ENCODE data around the gene DESI1. TPM values are rescaled to one million over a fixed set of nuclear protein-coding genes. Genes with fewer than 3 reads are reported as not detected.

DESI1 gene
- total RNA-seq, 4 donors from 2014 or later: 18.2 to 77.7 (median 21.4) TPM

DNA sequence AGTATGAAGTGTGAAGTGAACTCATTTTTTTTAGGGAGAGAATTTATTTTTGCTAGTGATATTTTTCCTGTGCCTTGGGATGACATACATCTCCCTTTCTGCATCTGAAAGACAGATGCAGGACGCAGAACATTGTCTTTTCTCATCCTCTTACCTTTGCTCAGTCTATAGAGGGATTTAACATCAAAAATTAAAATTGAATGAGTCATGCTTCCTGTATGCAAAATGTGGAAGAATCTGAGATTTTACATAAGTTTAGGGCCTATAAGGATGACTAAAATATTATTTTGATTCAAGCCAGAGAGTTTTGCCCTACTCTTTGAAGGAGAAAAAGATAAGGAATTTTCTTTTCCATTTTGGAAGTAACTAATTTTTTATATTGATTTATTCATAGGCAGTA is 27.6 kb upstream of the DESI1 start:
- Histone ChIP-seq H3K27me3 (no peaks in the 10 kb centered on the region), H3K4me3 (no peak overlapping the region), H3K27ac (no peak overlapping the region), H3K36me3 (peaks cover 0 to 100% of the 10 kb centered on the region in 2 donors), H3K4me1 (no peaks in the 10 kb centered on the region), H3K9me3 (no peaks in the 10 kb centered on the region)
- 88 to 100% methylated on average over 1 of the region's 1 CpG for WGBS, 2 donors (ENCODE audit: low coverage in 1 of 2)
- ATAC-seq: no peak
- TF ChIP-seq POLR2AphosphoS5 (IDR thresholded peaks at IDR 0.05) (no peak), EP300 (IDR thresholded peaks at IDR 0.05) (no peak), POLR2A (IDR thresholded peaks at IDR 0.05) (no peak)
- TF ChIP-seq, protein P1, sequence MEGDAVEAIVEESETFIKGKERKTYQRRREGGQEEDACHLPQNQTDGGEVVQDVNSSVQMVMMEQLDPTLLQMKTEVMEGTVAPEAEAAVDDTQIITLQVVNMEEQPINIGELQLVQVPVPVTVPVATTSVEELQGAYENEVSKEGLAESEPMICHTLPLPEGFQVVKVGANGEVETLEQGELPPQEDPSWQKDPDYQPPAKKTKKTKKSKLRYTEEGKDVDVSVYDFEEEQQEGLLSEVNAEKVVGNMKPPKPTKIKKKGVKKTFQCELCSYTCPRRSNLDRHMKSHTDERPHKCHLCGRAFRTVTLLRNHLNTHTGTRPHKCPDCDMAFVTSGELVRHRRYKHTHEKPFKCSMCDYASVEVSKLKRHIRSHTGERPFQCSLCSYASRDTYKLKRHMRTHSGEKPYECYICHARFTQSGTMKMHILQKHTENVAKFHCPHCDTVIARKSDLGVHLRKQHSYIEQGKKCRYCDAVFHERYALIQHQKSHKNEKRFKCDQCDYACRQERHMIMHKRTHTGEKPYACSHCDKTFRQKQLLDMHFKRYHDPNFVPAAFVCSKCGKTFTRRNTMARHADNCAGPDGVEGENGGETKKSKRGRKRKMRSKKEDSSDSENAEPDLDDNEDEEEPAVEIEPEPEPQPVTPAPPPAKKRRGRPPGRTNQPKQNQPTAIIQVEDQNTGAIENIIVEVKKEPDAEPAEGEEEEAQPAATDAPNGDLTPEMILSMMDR (IDR thresholded peaks at IDR 0.05): no peak

DNA sequence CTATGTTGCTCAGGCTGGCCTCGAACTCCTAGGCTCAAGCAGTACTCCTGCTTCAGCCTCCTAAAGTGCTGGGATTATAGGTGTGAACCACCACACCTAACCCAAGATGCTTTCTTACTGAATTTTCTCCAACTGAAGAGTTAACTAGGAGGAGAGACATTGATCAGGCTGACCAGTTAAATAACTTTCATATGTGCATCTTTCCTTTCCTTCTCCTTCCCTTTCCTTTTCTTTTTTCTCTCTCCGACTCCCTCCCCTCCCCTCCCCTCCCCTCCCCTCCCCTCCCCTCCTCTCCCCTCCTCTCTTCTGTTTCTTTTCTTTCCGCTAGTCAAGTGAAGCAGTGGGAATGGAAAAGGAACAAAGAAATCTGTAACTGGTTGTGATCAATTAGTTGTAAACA is 26.9 kb upstream of the DESI1 start:
- peaks cover 0 to 100% of the 10 kb centered on the region in 2 donors for H3K36me3 ChIP-seq
- no peak overlapping the region for H3K27ac ChIP-seq
- no peaks in the 10 kb centered on the region for H3K4me1 ChIP-seq
- WGBS, 2 donors (ENCODE audit: low coverage in 1 of 2): 67 to 100% methylated on average over 1 to 3 of the region's 3 CpGs
- ATAC-seq: no peak
- H3K27me3 ChIP-seq: no peaks in the 10 kb centered on the region
- TF ChIP-seq POLR2AphosphoS5 (IDR thresholded peaks at IDR 0.05) (no peak), POLR2A (IDR thresholded peaks at IDR 0.05) (no peak), EP300 (IDR thresholded peaks at IDR 0.05) (no peak)
- TF ChIP-seq, protein P1 (IDR thresholded peaks at IDR 0.05): no peak
- H3K4me3 ChIP-seq: no peak overlapping the region
- H3K9me3 ChIP-seq: no peaks in the 10 kb centered on the region

DNA sequence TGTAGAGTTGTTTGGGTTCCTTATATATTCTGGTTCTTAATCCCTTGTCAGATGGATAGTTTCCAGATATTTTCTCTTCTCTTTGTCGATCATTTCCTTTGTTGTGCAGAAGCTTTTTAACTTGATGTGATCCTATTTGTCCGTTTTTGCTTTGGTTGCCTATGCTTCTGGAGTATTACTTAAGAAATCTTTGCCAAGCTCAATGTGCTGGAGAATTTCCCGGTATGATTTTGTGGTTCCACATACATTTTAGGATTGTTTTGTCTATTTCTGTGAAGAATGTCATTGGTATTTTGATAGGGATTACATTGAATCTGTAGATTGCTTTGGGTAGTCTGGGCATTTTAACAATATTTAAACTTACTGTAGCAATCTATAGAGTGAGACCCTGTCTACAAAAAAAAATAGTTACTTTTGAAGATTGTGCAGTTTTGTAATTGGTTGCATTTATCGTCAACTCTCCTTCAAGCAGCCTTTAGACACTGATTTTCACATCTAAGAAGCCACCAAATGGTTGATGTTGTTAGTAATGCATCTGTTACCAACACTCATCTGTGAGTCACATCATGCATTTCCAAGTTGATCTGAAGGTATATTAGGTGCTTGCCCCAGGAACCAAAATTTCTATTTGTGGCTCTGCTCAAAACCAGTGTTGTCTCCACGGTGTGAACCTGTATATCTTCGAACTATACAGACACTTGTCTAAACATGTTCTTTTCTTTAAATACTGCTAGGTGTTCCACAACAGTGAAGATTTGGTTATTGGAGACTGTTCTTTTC is 21.7 kb upstream of the DESI1 start:
- TF ChIP-seq, protein P1 (IDR thresholded peaks at IDR 0.05): no peak
- TF ChIP-seq POLR2AphosphoS5 (IDR thresholded peaks at IDR 0.05): no peak
- Histone ChIP-seq H3K4me1 (no peaks in the 10 kb centered on the region), H3K9me3 (no peaks in the 10 kb centered on the region), H3K36me3 (peaks cover 4 to 100% of the 10 kb centered on the region in 2 donors), H3K4me3 (no peak overlapping the region), H3K27ac (no peak overlapping the region), H3K27me3 (no peaks in the 10 kb centered on the region)
- ATAC-seq: no peak
- 89 to 90% methylated on average over 6 of the region's 6 CpGs for WGBS, 2 donors (ENCODE audit: low coverage in 1 of 2)

DNA sequence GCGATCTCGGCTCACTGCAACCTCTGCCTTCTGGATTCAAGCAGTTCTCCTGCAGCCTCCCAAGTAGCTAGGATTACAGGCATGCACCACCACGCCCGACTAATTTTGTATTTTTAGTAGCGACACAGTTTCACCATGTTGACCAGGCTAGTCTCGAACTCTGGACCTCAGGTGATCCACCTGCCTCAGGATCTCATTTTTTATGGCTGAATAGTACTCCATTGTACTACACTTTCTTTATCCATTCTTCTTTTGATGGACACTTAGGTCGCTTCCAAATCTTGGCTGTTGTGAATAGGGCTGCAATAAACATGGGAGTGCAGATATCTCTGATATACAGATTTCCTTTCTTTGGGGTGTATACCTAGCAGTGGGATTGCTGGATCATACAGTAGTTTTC is 21.0 kb upstream of the DESI1 start:
- no peak for ATAC-seq
- WGBS, 2 donors (ENCODE audit: low coverage in 1 of 2): 100% methylated on average over 1 to 7 of the region's 7 CpGs
- no peaks in the 10 kb centered on the region for H3K4me1 ChIP-seq
- H3K27me3 ChIP-seq: no peaks in the 10 kb centered on the region
- H3K9me3 ChIP-seq: no peaks in the 10 kb centered on the region
- TF ChIP-seq POLR2AphosphoS5 (IDR thresholded peaks at IDR 0.05): no peak
- H3K36me3 ChIP-seq: peaks cover 4 to 100% of the 10 kb centered on the region in 2 donors
- H3K4me3 ChIP-seq: no peak overlapping the region
- H3K27ac ChIP-seq: no peak overlapping the region

DNA sequence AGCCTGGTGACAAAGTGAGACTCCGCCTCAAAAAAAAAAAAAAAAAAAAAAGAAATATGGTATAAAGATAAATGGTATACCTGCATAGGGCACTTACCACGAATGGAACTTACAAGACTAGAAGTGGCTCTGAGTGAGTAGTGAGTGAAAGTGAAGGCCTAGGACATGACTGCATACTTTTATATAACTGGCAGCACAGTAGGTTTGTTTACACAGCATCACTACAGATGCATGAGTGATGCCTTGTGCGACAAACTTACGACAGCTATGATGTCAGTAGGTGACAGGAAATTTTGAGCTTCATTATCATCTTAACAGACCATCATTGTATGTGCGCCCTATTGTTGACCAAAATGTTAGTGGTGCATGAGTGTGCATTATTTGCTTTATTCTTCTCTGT is 17.9 kb upstream of the DESI1 start:
- H3K27ac ChIP-seq: no peak overlapping the region
- H3K36me3 ChIP-seq: peaks cover 4 to 100% of the 10 kb centered on the region in 2 donors
- WGBS, 2 donors (ENCODE audit: low coverage in 1 of 2): 74 to 85% methylated on average over 4 of the region's 5 CpGs
- no peaks in the 10 kb centered on the region for H3K27me3 ChIP-seq
- H3K9me3 ChIP-seq: no peaks in the 10 kb centered on the region
- no peak overlapping the region for H3K4me3 ChIP-seq
- no peak for ATAC-seq
- peaks cover 0 to 9% (median 0%) of the 10 kb centered on the region in 3 donors for H3K4me1 ChIP-seq
- no peak for TF ChIP-seq EP300 (IDR thresholded peaks at IDR 0.05)
- TF ChIP-seq POLR2AphosphoS5 (IDR thresholded peaks at IDR 0.05): no peak
- TF ChIP-seq POLR2A (IDR thresholded peaks at IDR 0.05): no peak
- TF ChIP-seq, protein P1 (IDR thresholded peaks at IDR 0.05): no peak
